GM18861 (cell line): ENCODE data around the gene ANKRD29.
"Not testable (repeated sequence)": the region's sequence is repeated elsewhere in the genome, so short reads cannot be mapped to it uniquely, and the experiment has no call there.

Experiments used
- ATAC-seq: cut with Tn5 transposase; IDR thresholded peaks from one replicate; pipeline ENCODE4 v1.9.1; 2021; ENCODE audit not compliant: unreplicated experiment

ANKRD29 gene

DNA sequence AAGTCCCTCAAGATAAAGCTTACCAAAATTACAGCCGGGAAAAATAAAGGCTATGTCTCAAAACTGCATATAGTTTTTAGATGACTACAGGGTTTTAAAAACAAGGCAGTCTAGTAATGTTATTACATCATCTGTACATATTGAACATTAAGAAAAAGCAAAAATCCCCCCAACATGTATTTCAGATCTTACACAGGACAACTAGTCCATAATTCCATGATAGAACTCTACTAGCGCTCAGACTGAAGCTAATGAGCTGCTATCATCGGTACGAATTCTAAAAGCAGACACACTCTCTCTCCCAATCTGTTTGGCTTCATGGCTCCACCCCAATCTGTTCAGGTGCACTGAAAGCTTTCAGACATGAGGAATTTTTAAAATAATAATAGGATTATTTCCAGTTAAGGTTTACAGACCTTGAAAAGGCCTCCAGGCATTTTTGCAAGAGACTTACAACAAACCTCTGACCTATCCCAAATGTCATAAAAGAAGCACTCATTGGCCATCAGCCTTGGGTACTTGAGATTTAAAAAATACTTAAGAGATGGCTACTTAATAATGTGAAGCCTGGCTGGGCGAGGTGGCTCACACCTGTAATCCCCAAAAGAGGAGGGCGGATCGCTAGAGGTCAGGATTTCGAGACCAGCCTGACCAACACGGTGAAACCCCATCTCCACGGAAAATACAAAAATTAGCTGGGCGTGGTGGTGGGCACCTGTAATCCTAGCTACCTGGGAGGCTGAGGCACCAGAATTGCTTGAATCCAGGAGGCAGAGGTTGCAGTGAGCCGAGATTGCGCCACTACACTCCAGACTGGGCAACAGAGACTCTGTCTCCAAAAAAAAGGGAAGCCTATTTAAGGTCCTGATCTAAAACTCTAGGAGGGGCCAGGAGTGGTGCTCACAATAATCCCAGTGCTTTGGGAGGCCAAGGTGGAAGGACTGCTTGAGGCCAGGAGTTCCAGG lies 78.4 kb downstream of the ANKRD29 start:
- no peak for ATAC-seq

DNA sequence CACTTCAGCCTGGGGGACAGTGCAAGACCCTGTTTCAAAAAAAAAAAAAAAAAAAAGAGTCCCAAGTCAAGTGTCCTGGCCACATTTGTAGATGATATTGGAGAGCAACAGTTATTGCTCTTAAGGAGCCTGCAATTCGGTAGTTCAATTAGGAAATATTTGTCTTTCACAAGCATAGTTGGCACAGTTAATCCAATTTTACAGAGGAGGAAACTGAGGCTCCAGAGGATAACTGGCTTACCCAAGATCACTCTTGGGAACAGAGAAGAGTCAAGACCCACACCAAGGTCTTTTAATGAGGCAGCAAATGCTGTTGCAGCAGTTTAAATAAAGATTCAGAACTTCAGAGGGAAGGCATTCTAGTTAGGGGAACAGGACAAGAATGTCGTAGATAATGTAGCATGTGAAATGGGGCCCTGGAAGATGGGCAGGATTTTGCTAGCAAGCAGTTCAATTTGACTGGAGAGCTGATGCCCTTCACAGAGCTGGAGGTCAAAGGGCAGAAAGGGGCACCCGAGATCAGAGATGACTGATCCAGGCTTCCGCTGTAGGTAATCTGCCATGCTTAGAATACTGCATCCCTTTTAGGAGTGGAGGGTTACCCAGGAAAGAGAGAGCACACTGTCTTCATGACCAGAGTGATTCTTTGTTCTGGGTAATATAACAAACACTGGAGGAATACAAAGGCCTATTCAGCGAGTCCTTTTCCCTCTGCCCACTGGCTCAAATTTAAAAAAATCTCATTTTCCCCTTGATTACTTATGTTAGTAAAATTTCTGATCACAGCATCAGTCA lies 79.4 kb downstream of the ANKRD29 start:
- ATAC-seq: no peak

DNA sequence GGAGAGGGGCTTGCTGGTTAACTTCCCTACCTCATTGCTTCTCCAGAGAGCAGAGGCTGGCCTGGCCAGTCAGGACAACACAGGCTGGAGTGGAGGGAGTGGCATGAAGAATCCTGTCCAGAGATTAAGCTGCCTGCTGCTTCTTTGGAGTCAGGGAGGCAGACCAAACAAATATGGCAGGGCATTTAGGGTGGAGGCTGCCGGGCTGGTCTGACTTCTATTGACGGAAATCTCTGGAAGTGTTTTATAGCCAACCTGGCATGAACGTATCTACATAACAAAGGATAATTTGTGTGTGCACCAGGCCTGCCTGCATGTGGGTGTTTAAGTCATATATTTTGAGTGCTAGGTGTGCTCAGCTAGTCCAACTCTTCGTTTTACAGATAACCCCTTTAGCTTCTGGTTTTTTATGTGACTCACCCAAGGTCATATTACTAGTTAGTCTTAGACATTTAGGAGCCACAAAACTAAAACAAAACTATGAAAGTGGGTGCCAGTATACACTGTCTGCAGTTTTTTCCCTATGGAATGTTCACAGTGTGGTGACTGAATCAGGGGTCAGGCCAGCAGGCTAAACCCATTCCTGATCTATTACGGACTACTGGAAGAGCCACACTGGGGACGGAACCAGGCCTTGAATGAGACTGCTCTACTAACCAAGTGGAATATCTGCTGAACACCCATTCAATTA lies 81.9 kb downstream of the ANKRD29 start:
- no peak for ATAC-seq

DNA sequence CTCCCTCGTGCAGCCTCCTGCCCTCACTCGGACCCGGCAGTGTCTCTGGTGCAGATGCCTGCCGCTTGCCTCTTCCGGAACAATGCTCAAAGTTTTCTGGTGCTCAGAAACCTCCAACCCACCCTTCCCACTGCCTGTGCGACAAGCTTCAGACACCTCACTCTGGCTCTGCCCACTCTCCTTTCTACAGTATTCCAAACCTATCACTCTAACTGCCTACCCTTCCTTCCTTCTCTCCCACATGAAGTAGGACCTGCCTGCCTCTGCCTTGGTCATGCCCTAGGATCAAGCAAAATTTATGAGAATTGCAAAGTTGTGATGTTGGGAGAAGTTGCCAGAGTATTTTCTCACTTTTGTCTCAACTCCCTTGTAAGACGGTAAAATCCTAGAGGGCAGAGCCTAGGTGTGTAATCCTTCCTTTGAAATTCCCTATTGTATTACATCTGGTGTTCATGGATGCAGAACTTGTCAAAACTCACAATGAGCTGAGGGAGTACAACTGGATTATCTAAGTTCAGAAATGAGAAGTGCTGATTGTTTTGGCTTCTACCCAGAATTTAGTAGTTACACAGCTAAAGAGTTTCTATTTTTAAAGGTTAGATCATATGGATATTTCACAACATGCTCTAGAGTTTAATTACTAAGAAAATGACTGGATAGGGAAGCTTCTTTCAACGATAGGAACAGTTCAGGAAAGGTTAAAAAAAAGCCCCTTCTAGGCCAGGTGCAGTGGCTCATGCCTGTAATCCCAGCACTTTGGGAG lies 83.6 kb downstream of the ANKRD29 start:
- ATAC-seq: no peak

DNA sequence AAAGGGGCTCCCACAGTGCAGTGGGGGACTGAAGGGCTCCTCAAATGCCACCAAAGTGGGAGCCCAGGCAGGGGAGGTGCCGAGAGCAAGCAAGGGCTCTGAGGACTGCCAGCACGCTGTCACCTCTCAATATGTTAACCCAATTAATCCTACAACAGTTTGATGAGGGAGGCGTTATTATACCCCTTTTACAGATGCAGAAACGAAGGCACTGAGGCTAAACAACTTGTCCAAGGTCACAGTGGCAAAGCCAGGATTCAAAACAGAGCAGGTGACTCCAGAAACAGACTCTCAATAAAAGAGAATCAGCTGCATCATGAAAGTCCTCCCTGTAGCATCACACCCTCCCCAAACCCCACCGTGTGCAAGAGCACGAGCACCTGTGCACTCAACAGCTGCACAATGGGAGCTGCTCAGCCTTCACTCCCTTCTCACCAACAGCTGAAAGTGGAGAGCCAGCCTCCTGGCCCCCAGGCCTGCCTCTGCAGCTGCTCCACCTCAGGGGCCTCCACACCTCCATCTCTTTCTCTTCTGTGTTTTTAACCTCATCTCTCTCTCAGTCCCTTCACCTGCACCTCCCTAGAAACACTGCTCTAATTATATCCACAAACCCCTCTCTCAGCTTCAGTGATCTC lies 84.5 kb downstream of the ANKRD29 start:
- no peak for ATAC-seq

DNA sequence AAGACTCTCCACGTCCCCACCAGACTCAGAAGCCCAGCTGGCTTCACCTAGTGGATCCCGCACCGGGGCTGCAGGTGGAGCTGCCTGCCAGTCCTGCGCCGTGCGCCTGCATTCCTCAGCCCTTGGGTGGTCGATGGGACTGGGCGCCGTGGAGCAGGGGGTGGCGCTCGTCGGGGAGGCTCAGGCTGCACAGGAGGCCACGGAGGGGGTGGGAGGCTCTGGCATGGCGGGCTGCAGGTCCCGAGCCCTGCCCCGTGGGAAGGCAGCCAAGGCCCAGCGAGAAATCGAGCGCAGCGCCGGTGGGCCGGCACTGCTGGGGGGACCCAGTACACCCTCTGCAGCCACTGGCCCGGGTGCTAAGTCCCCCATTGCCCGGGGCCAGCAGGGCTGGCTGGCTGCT lies 85.2 kb downstream of the ANKRD29 start:
- ATAC-seq: not testable (repeated sequence)

DNA sequence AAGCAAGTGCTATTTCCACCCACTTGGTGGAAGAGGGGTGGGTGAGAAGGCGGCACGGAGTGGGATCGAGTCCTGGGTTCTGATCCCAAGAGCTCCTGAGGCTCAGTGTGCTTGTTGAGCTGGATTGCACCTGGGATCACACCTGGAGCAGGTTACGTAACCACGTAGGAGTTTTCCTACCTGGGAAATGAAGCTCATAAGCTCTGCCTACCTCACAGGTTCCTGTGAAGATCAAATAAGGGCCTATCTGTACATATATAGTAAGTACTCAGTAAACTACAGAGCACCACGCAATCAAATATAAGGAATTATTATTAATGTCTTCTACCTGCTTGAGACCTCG lies 87.4 kb downstream of the ANKRD29 start:
- ATAC-seq: no peak

DNA sequence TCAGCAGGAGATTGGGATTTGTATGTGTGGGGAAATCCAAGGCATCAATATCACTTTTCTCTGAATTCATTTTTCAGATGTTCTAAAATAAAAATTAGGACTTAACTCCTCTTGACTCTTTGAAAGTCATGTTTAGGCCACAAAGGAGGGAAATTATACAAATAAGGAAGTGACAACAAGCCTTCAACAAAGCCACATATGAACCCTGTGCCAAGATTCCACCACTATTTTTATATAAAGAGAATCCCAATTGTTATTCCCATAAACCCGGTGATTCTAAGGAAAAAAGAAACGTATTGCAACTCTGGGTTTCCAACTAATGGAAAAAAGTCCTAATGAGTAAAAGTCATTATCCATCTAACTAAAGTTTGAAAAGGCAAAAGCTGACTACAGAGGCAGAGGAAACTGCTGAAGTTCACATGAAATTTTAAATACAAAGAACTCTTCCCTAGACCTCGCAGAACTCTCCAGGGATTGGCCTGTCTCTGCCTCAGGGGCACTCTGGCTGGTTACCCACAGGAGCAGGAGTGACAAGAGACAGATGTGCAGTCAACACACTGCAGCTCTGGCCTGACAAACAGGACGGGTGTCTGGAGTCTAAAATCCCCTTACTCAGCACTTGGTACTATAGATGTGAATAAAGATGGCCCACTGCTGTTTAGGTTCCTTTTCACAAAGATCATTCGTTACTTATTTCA lies 88.0 kb downstream of the ANKRD29 start:
- no peak for ATAC-seq

DNA sequence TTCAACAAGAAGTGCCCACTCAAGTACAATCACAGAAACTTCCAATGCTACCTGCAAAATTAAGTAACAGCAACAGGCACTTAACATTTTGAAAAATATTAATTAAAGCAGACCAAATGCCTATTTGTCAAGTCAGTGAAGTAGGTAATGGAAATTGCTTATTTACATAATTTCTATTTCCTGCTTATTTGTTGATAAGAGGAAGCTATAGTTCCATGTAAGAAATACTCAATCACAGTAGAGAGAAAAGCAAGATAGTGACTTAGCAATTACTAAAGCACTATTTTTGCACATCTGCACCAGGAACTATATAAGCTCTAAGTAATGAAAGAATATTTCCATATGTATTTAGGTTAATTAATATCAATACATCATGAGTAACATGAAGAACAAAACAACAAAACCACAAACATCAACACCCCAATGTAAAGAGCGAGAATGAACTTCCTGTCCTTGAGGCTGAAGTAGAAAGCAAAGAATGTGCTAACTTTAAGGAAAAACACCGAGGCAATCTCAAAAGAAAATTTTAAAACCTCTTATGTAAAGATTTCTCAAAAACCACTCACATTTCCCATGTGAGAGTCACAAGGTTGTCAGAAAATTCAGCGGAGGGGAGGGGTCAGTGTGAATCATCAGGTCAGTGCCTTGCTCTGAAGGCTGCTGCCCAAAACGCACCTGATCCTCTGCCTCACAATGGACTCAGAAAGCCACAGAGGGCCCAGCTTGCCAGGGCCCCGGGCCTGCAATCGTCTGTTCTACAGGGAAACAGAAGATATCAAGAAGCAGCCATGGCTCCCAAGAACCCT lies 88.9 kb downstream of the ANKRD29 start:
- no peak for ATAC-seq

DNA sequence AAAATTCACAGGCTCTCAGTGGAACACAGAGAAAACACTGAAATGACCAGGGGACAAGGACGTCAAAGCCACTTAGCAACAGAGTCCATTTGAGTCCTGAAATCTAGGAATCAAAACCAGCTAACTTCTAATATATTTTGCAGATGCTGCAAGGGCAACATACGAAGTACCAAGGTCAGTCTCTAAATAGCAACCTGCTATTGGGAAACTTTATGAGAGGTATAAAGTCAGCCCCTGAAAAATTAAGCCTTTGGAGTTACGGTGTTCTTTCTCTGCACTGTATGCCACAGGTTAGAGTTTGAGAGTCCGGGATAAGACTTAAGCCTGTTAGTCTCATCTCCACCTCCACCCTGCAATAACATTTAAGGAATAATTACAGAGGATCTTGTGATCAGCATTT lies 89.7 kb downstream of the ANKRD29 start:
- ATAC-seq: no peak

DNA sequence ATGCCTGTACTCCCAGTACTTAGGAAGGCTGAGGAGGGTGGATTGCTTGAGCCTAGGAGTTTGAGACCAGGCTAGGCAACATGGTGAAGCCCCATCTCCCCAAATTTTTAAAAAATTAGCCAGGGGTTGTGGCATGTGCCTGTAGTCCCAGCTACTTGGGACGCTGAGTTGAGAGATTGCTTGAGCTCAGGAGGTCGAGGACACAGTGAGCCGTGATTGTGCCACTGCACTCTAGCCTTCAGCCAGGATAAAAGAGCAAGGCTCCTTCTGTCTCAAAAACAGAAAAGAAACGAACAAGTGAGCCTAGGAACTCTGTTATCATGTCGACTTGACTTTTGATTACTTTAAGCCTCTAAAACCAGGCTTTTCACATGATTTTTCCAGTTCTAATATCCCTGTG lies 90.1 kb downstream of the ANKRD29 start:
- ATAC-seq: no peak

DNA sequence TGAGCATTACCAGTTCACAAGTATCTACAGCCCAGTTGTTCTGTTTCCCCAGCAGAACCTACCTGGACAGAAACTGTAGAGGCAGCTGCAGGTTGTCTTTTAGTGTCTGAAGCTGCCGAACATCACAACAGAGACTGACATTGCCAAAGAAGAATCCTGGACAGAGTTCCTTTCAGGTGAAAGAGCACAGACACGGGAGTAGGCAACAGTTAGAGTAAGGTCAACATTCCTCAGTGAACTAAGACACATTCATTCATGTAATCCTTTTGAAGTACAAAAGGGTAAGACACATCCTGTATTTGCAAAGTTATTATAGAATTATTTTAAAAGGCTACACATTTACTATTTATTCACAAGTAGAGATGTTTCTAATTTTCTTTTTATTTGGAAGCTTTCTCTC lies 90.7 kb downstream of the ANKRD29 start:
- no peak for ATAC-seq

DNA sequence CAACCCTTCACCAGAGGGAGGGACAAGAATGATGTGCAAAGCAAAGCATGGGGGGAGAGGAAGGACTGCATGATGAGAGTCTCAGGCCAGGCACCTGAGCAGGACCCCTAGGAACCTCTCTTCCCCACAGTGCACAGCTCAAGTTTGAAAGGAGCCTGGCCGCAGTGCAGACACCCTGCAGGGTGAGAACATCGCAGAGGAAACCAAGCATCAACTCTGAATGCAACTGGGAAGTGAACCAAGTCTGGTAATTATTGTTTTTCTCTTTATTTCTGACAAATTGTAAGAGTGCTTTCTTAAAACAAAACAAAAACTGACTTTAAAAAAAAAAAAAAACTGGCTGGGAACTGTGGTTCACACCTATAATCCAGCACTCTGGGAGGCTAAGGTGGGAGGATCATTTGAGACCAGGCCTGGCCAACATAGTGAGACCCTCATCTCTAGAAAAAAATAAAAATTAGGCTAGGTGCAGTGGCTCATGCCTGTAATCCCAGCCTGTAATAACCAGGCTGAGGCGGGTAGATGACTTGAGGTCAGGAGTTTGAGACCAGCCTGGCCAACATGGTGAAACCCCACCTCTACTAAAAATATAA lies 91.7 kb downstream of the ANKRD29 start:
- no peak for ATAC-seq

DNA sequence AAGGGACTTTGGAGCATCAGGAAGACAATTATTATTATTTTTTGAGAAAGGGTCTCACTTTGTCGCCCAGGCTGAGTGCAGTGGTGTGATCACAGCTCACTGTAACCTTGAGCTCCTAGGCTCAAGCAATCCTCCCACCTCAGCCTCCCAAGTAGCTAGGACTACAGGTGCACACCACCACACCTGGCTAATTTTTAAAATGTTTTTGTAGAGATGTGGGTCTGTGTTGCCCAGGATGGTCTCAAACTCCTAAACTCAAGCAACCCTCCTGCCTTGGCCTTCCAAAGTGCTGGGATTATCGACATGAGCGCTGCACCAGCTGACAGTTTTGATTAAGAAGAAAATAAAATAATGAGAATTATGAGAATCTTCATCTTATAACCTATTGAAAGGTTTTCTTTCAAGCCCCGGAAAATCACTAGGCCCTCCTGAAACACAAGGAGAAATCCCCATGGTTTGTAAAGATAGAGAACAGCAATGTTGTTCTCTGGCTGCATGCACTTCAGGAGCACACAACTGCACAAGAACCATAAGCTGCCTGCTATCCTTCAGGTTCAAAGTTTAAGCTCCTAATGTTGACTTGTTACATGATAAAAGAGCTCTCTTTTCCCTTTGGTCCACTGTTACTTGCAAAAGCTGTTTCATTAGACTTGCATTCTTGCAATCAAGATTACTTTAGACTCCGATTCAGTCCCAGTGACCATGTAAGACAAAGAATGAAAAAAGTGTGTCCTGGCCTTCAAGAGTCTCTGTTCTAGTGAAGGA lies 93.2 kb downstream of the ANKRD29 start:
- ATAC-seq: no peak

DNA sequence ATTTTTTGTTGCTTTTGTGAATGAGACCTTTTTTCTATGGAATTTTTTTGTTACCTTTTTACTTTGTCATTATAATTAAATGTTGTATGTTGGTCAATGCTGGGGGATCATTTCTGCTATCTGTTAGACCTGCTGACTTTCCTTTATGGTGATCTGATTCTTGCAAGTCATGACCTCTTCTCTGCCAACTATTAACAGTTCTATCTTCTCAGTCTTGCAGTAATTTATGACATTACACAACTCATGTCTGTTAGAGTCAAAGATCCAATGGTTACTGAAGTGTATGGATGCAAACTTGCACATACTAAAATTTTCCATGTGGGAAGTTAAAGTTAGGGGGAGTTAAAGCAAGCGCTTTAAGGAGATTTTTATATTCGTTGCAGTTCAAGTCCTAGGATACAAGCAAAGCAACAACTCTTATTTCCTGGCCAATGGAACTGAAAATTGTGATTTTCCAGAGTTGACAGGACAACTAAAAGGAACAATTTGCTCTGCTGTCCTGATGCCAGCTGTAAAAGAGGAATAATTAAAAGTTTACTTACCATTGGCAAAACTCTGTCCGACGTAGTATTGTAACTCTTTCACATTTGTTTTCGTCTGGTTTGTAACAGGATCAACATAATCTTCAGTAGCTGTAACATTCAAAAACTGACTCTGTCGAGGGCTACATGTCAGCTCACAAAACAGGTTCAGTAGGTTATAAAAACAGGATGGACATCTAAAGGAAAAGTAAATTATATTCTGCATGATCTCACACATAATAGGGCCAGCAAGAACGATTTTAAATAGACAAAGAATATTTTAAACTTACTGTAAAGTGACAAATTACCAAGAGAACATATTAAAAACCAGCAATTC lies 94.2 kb downstream of the ANKRD29 start:
- ATAC-seq: no peak

DNA sequence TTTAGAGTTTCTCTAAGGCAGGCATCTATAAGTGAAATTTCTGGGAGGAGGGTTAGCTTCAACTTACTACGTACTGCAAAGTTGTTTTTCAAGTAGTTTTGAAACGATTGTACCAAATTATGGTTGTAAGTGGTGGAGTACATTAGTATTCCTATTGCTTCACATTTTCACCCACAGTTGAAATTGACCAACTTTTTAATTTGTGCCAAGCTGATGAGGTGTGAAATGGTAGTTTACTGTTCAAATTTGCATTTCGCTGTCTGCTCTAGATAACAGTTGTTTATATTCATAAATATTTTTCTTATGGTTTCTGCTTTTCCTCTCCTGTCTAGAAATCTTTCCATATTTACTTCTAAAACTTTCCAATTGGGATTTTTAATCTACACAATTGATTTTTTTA lies 95.0 kb downstream of the ANKRD29 start:
- no peak for ATAC-seq
